Activated CD8-positive, alpha-beta memory T cell treated with anti-CD3 and anti-CD28 coated beads, Interleukin-2, amount 50 U/mL, for 24 hours (primary cell): Measurements from ENCODE around the gene UTS2R.

Source experiments
- DNase-seq: peaks from one replicate; pipeline ENCODE4 v3.0.0-alpha.2; 2020; ENCODE audit errors: extremely low read depth

The UTS2R gene

DNA sequence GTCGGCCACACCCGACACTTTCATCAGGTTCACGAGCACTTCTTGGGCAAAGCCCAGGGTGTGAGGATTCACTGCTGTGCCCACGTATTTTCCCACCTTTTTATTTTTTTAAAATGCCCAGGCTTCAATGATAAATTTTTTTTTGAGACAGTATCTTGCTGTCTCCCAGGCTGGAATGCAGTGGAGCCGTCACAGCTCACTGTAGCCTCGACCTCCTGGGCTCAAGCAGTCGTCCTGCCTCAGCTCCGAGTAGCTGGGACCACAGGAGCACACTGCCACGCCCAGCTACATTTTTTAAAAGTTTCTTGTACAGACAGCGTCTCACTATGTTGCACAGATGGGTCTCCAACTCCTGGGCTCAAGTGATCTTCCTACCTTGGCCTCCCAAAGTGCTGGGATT is 17.8 kb downstream of the UTS2R start:
- no peak for DNase-seq

DNA sequence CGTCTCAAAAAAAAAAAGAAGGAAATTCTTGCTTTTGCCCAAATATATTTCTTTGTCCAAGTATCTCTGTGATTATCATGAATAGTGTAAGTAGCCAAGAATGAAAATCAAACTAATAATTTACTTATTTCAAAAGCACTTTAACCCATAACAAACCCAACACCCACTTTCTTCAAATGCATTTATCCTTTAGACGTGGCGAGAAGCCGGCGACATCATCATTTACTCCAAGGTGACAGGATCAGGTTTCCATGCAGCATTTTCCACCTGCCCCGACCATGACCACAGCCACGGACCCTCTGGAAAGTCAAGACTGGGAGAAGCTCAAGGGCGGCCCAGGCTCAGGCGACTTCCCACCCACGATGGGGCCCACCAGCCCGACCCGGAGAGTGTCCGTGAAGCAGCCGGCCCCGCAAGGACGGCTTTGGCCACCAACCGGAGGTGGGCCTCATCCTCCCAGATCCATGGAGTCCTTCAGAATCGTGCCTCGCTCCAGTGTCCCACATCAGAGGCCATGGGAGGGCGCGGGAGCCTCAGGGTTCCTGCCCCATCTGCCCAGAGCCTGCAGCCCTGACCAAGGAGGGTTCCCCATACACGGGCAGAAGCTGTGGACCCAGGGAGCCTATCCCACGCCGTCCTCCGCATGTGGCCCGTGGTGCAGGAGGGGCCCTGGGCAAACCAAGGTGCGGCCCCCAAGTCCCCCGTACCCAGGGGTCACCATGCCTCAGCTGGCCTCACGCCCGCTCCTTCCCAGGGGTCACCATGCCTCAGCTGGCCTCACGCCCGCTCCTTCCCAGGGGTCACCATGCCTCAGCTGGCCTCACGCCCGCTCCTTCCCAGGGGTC is 18.7 kb downstream of the UTS2R start:
- DNase-seq = no peak

DNA sequence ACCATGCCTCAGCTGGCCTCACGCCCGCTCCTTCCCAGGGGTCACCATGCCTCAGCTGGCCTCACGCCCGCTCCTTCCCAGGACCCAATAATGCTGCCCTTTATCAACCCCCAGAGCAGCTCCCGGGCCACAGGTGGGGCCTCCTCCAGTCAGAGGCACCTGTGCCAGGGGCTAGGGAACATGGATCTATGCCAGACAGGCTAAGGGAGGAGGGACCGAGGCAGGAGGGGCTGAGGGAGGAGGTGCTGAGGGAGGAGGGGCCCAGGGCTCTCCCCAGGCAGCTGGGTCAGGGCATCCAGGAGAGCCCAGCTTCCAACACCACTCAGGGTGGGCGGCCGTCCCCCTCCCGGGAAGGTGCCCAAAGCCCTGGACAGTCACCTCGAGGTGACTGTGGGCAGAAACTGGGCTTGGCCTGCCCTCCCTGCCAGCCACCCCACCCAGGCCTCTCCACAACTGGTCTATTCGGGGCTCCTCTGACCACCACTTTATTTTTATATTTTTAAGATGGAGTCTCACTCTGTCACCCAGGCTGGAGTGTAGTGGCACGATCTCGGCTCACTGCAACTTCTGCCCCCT is 19.4 kb downstream of the UTS2R start:
- DNase-seq = no peak

DNA sequence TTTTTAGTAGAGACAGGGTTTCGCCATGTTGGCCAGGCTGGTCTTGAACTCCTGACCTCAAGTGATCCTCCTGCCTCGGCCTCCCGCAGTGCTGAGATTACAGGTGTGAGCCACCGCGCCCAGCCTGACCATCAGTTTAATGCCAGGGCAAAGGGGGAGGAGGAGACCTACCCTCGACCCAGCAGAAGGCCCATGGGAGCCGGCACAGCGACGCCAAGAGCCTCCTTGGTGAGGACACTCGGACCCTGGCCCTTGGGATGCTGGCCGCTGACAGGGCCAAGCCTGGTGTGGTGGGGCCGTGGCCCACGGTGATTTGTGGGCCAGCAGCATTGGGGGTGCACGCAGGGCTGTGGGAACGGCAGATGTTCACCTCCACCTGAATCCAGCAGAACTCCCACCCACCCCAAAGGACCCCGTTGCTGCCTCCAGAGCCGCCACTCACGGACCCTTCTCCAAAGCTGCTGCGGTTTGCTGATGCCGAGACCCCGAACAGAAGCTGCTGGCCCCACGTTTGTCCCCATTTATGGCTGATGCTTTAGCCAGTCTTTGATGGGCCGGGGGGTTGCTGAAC is 20.0 kb downstream of the UTS2R start:
- DNase-seq = no peak

DNA sequence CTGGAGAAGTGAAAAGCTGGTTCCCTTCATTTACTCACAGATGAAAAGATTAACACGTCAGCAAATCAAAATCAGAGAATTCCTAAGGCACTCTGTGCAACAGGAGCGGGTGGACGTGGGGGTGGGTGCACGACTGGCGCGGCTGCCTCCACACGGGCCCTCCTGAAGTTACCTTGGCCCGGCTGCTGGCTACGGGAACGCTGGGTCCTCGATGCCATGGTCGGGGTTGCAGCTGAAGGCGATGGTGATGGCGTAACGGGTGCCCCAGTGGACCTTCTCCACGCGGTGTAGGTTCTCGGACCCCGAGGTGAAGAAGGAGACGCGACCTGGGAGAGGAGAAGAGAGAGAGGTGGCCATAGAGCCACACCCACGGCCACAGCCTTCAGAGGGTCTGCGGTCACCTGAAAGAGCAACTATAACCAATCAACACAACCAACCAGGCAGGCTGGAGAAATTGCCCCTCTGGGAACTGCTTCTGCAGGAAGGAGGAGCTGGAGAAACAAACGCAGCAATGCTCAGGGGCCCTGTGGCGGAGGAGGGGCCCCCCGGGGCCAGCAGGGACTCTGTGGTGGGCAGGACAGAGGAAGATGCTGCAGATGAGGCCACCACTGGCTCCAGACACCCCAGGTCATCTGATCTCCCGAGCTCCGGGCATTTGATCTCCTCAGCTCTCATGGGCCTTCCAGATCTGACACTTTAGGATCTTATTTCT is 20.8 kb downstream of the UTS2R start:
- no peak for DNase-seq

DNA sequence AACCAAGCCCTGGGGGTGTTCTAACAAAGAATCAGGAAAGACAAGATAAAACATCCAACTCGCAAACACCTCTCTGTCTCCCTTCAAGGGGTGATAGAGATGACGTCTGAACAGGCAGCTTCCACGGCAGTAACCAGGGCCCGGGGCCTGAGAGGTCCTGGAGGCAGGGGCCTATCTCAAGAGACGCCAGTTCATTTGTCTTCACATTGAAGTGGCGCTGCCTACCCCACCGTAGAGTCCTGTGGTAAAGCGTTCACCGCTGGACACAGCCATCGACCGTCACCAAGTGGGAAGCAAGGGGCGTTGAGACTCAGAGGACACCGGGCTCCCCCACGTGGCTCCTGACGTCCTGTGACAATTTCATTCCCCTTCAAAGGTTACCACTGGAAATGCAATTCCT is 21.4 kb downstream of the UTS2R start:
- DNase-seq = no peak

DNA sequence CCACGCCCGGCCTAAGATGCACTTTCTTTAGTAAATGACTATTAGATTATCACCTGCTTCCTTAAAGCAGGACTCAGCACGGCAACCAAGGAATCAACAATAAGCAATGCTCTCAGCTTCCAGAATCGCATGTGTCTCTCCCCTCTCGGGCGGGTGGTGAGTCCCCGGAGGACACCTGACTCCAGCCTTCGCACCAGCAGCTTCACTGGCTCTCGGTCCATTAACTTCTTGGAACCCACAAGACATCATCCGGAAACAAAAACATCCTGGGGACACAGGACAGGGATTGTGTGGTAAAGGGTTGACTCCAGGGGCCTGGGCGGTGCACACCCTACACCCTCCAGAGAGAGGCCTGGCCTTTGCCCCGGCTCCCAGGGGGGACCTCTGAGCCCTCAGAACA is 22.7 kb downstream of the UTS2R start:
- no peak for DNase-seq

DNA sequence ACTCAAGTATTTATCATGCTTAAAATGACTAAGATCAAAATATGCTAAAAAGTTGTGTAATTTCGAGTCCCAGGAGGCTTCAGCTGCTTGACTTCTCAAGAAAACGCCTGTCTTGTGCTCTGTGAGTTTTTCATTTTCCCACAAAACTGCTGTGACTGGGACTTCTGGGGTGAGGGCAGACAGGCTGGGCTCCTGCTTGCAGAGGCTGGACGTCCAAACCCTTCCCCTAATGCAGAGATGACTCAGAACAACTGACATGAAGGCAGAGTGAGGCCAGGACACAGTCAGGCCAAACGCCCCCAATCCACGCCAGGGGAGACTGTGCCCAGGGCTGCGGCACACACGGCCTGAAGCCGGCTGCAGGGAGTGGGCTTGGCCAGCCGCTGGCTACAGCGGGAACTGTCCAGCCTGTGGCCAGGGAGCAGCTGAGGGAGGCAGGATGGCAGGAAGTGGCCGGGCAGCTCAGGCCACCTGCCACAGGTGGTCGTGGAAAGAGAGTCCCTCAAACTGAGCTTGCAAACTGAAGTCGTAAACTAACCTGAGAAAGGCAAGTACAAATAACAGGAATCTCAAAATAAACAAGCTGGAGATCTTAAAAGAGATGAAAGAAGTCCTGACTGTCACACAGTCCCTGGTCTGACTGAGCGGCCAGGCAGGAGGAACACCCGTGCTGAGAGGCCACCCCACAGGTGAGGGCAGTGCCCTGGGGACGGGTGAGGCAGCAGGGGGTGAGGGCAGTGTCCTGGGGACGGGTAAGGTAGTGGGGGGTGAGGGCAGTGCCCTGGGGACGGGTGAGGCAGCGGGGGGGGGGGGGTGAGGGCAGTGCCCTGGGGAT is 25.3 kb downstream of the UTS2R start:
- no peak for DNase-seq

DNA sequence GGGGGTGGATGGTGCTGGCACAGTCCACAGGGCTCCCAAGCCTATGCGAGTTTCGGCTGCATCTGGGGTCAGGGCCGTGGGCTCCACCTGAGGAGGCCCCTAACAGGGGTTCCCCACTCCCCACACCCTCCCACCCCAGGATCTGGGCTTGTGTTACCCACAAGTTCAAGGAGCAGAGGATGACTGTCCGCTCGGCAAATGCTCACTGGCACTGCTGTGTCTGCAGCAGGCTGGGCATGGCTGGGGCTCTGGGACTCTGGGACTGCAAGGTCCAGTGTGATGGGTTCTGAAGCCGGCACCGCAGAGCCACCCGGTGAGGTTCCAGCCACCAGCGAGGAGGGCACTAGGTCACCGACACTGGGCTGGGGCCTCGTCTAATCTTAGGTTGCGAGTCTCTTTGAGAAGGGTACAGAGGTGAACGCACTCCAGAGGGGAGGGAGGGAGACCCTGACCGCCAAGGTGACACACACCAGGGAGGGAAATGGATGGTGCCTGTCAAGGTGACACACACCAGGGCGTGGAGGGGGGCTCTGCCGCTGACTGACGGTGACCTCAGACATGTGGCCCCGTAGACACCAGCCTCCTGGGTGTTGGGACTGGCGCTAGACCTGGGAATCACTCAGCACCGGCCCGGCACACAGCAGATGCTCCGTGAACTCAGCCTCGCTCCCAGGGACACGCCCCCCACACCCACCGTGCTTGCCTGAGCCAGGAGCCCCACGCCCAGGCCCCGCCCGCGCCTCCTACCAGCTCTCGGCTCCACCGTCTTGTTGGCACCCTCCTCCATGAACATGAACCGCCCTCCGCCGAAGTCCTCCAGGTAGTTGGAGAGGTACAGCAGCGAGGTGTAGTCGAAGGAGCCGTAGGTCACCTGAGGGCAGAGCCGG is 26.1 kb downstream of the UTS2R start:
- DNase-seq = no peak

DNA sequence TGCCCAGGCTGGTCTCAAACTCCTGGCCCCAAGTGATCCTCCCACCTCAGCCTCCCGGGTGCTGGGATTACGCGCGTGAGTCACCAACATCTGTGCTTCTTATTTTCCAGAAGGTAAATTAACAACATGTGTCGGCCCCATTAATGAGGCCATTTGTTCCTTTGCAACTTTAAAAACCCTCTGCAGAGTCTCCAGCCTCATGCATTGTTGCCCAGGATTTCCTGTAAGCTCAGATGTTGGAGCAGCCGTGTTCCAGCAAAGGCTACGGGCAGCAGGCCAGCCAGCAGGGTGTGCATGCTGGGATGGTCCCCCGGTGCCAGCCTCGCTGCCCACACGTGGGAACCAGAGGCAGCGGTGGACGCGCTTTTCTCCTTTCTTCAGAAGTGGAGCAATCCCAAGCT is 27.5 kb downstream of the UTS2R start:
- DNase-seq = no peak

DNA sequence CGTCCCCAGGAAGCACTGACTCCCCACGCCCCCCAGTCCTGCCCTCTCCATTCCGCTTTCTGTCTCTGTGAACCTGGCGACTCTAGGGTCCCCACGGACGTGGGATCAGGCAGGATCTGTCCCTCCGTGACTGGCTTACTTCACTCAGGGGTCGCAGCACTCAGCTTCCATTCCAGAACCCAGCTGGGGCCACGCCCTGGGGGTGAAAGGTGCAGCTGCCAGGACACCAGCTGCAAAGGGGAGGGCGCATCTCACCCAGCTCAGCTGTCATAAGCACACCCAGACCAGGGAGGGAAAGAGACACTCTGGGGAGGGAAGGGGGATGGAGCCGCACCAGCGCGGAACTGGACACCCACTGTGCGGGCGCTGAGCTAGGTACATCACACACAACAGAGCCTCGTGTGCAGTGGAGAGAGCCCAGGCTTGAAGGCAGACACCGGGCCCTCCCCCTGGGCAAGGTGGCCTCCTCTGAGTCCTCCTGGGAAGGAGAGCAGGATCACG is 28.1 kb downstream of the UTS2R start:
- DNase-seq = no peak

DNA sequence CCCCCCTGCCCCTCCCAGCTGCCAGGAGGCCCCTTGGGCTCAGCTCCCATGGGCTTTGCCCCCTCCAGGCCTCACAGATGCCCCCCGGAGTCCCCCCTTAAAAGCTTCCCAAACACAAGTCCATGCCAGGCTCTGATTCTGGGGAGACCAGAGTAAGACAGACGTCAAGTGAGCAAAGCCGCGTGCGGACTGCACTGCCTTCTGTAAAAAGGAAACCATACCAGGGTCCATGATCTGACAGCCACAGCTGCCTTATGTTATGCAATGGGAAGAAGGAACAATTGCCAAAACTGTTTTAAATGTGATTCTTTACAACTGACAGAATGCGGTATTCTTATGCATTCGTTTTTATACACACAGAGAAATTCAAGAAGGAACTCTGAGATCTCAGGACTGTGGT is 28.6 kb downstream of the UTS2R start:
- no peak for DNase-seq

DNA sequence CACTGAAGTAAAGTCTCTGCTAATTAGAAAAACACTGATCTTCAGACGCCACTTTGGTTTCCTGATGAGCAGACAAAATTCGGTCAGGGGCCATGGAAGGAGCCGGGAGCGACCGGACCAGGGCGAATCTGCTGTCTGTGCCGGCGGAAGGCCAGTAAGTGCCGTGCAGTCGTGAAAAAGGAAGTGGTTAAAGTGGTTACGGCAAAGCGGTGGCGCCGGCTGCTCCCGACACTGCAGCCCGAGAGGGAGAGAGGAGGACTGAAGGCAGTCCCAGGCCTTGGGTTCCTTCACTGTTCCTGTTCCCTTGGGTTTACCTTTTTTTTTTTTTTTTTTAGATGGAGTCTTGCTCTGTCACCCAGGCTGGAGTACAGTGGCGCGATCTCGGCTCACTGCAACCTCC is 29.3 kb downstream of the UTS2R start:
- peak; percentile 26 for DNase-seq

DNA sequence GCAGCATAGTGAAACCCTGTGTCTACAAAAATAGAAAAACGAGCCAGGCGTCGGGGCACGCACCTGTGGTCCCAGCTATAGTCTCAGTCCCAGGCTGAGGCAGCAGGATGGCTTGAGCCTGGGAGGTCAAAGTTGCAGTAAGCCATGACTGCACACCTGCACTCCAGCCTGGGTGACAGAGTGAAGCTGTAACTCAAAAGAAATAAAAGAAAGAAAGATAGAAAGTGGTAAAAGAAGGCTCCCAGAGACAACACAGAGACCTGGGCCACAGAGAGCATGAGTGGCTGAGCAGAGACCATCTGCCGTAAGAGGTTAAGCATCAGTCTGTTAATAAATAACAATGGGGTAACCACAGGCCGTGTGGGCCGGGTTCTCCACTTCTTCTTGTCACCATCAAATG is 31.3 kb downstream of the UTS2R start:
- no peak for DNase-seq

DNA sequence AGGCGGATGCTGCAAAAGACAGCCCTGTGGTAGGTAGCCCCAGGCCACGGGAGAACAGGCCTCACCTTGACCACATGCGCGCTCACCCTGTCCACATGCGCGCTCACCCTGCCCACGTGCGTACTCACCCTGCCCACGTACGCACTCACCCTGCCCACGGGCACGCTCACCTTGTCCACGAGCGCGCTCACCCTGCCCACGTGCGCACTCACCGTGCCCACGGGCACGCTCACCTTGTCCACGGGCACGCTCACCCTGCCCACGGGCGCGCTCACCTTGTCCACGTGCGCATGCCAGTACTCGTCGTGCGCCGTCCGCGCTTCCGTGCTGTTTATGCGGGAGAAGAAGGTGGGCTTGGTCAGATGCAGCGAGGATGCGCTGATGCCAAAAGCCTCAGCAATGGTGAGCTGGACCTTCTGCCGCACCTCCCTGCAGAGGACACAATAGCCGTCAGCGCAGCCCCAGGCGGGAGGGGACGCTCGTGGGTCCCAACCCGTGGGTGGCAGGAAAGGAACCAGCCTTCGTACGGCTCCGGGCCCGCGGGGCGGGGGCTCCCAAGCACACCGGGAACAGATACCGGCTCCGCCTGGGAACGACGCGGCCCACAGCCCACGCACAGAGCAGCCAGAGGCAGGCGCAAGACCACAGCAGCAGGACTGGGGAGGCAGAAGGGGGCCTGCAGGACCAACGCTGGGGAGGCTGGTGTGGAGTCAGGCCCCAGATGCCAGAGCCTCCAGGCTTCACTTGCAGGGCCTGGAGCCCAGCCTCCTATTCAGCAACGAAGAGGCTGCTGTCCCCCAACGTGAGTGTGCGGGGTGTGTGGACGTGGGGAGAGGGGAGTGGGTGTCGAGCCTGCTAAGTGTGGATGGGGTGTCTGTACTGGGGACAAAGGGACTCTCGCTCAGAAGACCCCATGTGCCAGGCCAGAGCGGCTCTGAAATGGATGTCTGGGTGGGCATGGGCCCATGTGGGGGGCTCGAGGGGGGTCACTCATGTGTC is 32.4 kb downstream of the UTS2R start:
- DNase-seq = no peak

DNA sequence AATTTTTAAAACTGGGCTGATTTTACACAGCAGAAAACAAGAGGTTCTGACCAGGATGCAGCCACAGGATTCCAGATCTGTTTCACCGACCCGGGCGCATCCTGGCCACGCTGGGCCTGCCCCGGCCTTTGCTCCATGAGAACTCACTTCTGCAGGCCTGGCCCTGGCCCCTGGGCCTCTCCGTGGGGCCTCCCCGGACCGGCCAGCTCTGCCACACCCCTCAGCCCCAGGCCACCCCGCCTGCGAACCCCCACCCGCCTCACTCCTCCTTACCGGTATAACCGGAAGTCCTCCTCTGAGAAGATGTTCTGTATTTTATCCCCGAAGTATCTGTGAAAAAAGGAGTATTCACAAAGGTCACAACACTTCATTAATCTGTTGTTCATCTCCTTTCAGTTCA is 33.5 kb downstream of the UTS2R start:
- DNase-seq = no peak

DNA sequence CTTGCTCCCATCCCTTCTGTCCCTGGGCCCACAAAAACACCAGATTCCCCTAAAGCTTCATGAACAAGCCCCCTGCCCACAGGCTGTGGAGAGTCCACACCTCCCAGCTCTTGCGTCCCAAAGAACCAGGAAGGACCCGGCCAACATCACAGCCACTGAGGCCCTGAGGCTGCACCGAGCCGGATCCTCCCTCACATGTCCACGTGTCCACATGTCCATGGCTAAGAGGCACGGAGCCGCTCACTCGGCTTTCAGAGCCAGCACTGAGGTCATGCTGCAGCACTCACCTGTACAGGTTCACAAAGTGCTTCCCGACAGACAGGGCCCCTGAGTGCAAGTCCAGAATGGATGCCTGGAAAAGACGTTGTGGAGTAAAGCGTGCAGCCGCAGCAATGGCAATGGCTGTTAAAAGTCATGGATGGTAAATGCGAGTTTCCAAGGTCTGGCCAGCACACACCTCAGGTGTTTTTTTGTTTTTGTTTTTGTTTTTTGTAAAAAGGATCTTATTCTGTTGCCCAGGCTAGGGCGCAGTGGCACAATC is 34.6 kb downstream of the UTS2R start:
- no peak for DNase-seq

DNA sequence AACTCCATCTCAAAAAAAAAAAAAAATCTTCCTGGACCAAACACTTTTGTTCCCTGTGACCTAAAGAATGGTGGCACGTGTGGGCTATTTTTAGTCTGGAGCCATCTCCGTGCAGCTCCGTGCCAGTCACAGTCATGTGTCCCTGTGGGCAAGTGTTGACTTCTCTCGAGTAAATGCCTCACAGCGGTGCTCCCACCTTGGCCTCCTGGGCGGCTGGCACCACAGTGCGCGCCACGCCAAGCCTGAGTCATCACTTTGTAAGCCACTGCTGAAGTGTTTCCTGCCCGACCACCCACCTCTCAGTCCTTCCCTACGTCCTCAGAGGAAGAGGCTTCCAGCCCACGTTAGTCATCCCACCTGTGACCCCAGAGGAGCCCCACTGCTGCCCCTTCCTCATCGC is 35.7 kb downstream of the UTS2R start:
- no peak for DNase-seq

DNA sequence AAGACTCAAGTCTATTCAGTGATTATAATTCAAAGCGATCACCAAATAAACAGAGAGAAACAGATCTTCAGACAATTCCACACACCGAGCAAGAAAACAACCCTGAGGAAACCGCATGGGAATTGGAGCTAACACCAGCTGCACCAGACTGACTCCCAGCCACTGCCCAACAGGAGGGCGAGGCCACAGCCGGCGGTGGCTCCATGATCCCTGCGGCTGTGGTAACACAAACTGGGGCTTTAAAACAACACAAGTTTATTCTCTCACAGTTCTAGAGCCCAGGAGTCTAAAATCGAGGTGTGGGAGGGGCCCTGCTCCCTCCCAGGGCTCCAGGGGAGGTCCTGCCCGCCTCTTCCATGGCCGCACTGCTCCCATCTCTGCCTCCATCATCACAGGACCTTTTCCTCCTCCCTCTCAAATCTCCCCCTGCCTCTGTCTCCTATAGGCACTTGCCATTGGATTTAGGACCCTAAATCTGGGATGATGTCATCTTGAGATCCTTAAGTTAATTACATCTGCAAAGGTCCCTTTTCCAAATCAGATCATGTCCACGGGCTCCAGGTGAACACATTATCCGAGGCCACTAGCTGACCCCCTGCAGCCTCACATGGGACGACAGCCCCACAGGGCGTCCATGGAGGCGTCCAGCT is 36.8 kb downstream of the UTS2R start:
- no peak for DNase-seq
